ENCODE measurements around the gene SPTLC2. TPM values are rescaled to one million over a fixed set of nuclear protein-coding genes. Genes with fewer than 3 reads are reported as not detected.

The SPTLC2 gene
- total RNA-seq, 1 donor from 2014 or later: 28.1 TPM

GRCh38 chr14:77498984-77499527 lies 117.4 kb downstream of the SPTLC2 start:
- peaks cover 3% of the 10 kb centered on the region for H3K9me3 Mint-ChIP-seq (ENCODE audit: unreplicated experiment)
- DNase-seq (ENCODE audit: extremely low spot score, unreplicated experiment): no peak
- no peaks in the 10 kb centered on the region for H3K36me3 Mint-ChIP-seq (ENCODE audit: unreplicated experiment)
- H3K27me3 Mint-ChIP-seq (ENCODE audit: unreplicated experiment): peaks cover 16% of the 10 kb centered on the region
- H3K4me3 Mint-ChIP-seq (ENCODE audit: unreplicated experiment): peak overlapping the region; percentile 62
- H3K4me1 Mint-ChIP-seq (ENCODE audit: unreplicated experiment): peaks cover 3% of the 10 kb centered on the region
- H3K27ac Mint-ChIP-seq (ENCODE audit: unreplicated experiment): no peak overlapping the region
- TF ChIP-seq CTCF (IDR thresholded peaks at IDR 0.05): no peak

DNA sequence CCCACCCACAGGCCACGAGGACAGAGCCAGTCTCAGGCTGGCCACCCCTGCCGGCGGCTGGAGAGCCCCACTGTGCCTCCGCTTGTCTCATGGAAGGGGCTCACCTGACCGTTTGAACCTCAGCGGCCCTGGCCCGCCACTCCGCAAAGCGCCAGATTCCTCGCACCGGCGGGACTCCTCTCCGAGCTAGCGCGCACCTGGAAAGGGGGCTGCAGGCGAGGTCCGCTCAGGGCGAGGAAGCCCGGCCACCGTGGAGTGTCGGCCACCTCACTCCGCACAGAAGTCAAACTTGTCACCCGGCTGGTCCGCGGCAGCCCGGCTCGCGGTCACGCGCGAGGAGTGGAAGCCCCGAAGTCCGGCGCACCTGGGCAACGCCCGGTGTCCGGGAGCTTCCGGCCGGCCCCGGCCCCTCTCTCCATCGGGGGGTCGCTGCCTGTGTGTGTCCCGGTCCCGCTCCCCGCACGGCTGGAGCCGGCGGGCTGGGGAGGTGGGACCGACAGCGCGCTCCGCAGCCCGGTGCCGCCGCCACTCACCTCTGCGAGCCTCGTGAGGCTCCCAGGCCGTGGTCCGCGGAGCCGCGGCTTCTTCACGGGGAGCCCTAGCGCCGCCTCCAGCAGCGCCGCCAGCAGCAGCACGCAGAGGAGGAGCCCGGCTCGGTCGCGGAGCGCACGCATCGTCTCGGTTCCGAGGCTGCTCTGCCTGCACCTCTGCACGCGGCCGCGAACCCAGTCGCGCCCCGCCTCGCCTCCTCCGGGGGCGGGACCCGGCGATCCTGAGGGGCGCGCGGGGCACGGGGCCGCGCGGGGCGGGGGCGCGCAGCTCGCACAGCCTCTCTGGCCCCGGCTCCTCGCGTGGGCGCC lies 118.1 kb downstream of the SPTLC2 start, which contains the start of gene ISM2:
Gene ISM2, minus strand, starts transcription at position 697 of the 860 bp plus-strand sequence. Its CDS starts 23 bp downstream, at position 674.
- TF ChIP-seq CTCF (IDR thresholded peaks at IDR 0.05): no peak
- peaks cover 3% of the 10 kb centered on the region for H3K9me3 Mint-ChIP-seq (ENCODE audit: unreplicated experiment)
- no peaks in the 10 kb centered on the region for H3K36me3 Mint-ChIP-seq (ENCODE audit: unreplicated experiment)
- H3K4me3 Mint-ChIP-seq (ENCODE audit: unreplicated experiment): peak within 1 kb of the TSS; percentile 62
- peaks cover 16% of the 10 kb centered on the region for H3K27me3 Mint-ChIP-seq (ENCODE audit: unreplicated experiment)
- H3K4me1 Mint-ChIP-seq (ENCODE audit: unreplicated experiment): peaks cover 3% of the 10 kb centered on the region
- no peak within 1 kb of the TSS for H3K27ac Mint-ChIP-seq (ENCODE audit: unreplicated experiment)
- no peak for DNase-seq (ENCODE audit: extremely low spot score, unreplicated experiment)

GRCh38 chr14:77495334-77495733 lies 121.1 kb downstream of the SPTLC2 start:
- H3K4me3 Mint-ChIP-seq (ENCODE audit: unreplicated experiment): no peak overlapping the region
- H3K9me3 Mint-ChIP-seq (ENCODE audit: unreplicated experiment): no peaks in the 10 kb centered on the region
- no peak for DNase-seq (ENCODE audit: extremely low spot score, unreplicated experiment)
- H3K4me1 Mint-ChIP-seq (ENCODE audit: unreplicated experiment): peaks cover 3% of the 10 kb centered on the region
- no peaks in the 10 kb centered on the region for H3K36me3 Mint-ChIP-seq (ENCODE audit: unreplicated experiment)
- TF ChIP-seq CTCF (IDR thresholded peaks at IDR 0.05): no peak
- H3K27me3 Mint-ChIP-seq (ENCODE audit: unreplicated experiment): peaks cover 17% of the 10 kb centered on the region
- H3K27ac Mint-ChIP-seq (ENCODE audit: unreplicated experiment): no peak overlapping the region

DNA sequence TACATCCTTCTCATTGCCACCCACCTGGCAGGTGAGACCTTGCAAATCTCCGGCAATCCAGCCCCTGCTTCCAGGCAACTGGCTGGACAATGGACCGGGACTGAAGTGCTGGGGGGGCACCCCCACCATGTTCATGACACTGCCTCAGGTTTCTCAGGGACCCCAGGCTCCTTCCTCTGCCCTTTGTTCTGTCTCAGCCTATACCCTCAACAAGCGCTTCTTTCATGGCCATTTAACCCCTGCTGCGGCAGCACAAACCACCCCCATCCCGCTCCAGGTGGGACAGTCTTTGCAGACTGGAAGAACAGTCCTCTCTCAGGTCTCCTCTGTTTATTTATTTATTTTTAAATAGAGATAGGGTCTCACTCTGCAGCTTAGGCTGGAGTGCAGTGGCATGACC lies 125.4 kb downstream of the SPTLC2 start:
- Mint-ChIP-seq H3K4me1 (ENCODE audit: unreplicated experiment) (no peaks in the 10 kb centered on the region), H3K27me3 (ENCODE audit: unreplicated experiment) (peaks cover 2% of the 10 kb centered on the region), H3K36me3 (ENCODE audit: unreplicated experiment) (no peaks in the 10 kb centered on the region), H3K9me3 (ENCODE audit: unreplicated experiment) (no peaks in the 10 kb centered on the region), H3K27ac (ENCODE audit: unreplicated experiment) (no peak overlapping the region), H3K4me3 (ENCODE audit: unreplicated experiment) (no peak overlapping the region)
- no peak for DNase-seq (ENCODE audit: extremely low spot score, unreplicated experiment)
- TF ChIP-seq CTCF (IDR thresholded peaks at IDR 0.05): no peak

- Mint-ChIP-seq H3K4me1 (ENCODE audit: unreplicated experiment) (no peaks in the 10 kb centered on the region), H3K4me3 (ENCODE audit: unreplicated experiment) (no peak overlapping the region), H3K36me3 (ENCODE audit: unreplicated experiment) (no peaks in the 10 kb centered on the region), H3K9me3 (ENCODE audit: unreplicated experiment) (no peaks in the 10 kb centered on the region), H3K27ac (ENCODE audit: unreplicated experiment) (no peak overlapping the region), H3K27me3 (ENCODE audit: unreplicated experiment) (peaks cover 2% of the 10 kb centered on the region)
- no peak for DNase-seq (ENCODE audit: extremely low spot score, unreplicated experiment)
- TF ChIP-seq CTCF (IDR thresholded peaks at IDR 0.05): no peak
These were observed 126.0 kb downstream of the SPTLC2 start for GRCh38 chr14:77490347-77490986.
